ENCODE measurements around the gene CENPN.

Gene CENPN

GRCh38 chr16:81006813-81007695 is at the start of gene CENPN, which contains the start of gene CMC2:
TSS of gene CENPN (plus strand) at chr16:81007214. CDS start at chr16:81011940, 4,726 bp downstream.
TSS of gene CMC2 (minus strand) at chr16:81006885. CDS start at chr16:80997394, 9,491 bp downstream.
- DNase-seq (ENCODE audit: low read depth), result peak; percentile 98

- no peak for DNase-seq (ENCODE audit: low read depth)
Measured at GRCh38 chr16:80958284-80958683, 48.7 kb upstream of the CENPN start.

- DNase-seq (ENCODE audit: low read depth), result no peak
Measured at GRCh38 chr16:80962879-80963278, 44.1 kb upstream of the CENPN start.

- no peak for DNase-seq (ENCODE audit: low read depth)
Measured at GRCh38 chr16:80964351-80964750, 42.7 kb upstream of the CENPN start.

GRCh38 chr16:80966617-80967016 is 40.4 kb upstream of the CENPN start:
- DNase-seq (ENCODE audit: low read depth), result no peak

GRCh38 chr16:80968386-80969113 is 38.5 kb upstream of the CENPN start:
- DNase-seq (ENCODE audit: low read depth), result peak; percentile 57

- no peak for DNase-seq (ENCODE audit: low read depth)
Measured at GRCh38 chr16:80969114-80969484, 37.9 kb upstream of the CENPN start.

GRCh38 chr16:80971819-80972218 is 35.2 kb upstream of the CENPN start:
- no peak for DNase-seq (ENCODE audit: low read depth)

- no peak for DNase-seq (ENCODE audit: low read depth)
Measured at GRCh38 chr16:80972611-80973010, 34.4 kb upstream of the CENPN start.

GRCh38 chr16:80973991-80974390 is 33.0 kb upstream of the CENPN start:
- DNase-seq (ENCODE audit: low read depth), result peak; percentile 83

- peak; percentile 10 for DNase-seq (ENCODE audit: low read depth)
Measured at GRCh38 chr16:80974649-80975376, 32.2 kb upstream of the CENPN start.

- DNase-seq (ENCODE audit: low read depth), result peak; percentile 73
Measured at GRCh38 chr16:80976946-80977345, 30.1 kb upstream of the CENPN start.

- DNase-seq (ENCODE audit: low read depth), result no peak
Measured at GRCh38 chr16:80981103-80981502, 25.9 kb upstream of the CENPN start.

- no peak for DNase-seq (ENCODE audit: low read depth)
Measured at GRCh38 chr16:80982646-80983045, 24.4 kb upstream of the CENPN start.

- DNase-seq (ENCODE audit: low read depth), result no peak
Measured at GRCh38 chr16:80984124-80984892, 22.7 kb upstream of the CENPN start.

GRCh38 chr16:80985611-80986010 is 21.4 kb upstream of the CENPN start:
- DNase-seq (ENCODE audit: low read depth), result peak; percentile 51

GRCh38 chr16:80986557-80986956 is 20.5 kb upstream of the CENPN start:
- peak; percentile 44 for DNase-seq (ENCODE audit: low read depth)

- no peak for DNase-seq (ENCODE audit: low read depth)
Measured at GRCh38 chr16:80988756-80989155, 18.3 kb upstream of the CENPN start.

GRCh38 chr16:80989801-80990200 is 17.2 kb upstream of the CENPN start:
- no peak for DNase-seq (ENCODE audit: low read depth)

GRCh38 chr16:80990577-80990976 is 16.4 kb upstream of the CENPN start:
- DNase-seq (ENCODE audit: low read depth), result no peak

- no peak for DNase-seq (ENCODE audit: low read depth)
Measured at GRCh38 chr16:80990978-80991377, 16.0 kb upstream of the CENPN start.

Data from amniotic epithelial cell (primary cell).